Psoas muscle (tissue), 7 donors: ENCODE data around the gene NDNF. TPM values are rescaled to one million over a fixed set of nuclear protein-coding genes. Genes with fewer than 3 reads are reported as not detected.

Experiments used
- polyA plus RNA-seq, 3 donors: library from polyadenylated mRNA; stranded (reverse); fragments of 200-250 nt; gene quantifications; one replicate each; pipeline ENCODE4 v1.2.3, GENCODE V29; 2013
- total RNA-seq, 4 donors: library from RNA; stranded (reverse); fragmentation: NEBNext Ultra II Directional in 2 of 4; extraction: Animal tissue kit (Norgen Biotek cat#: 25700) in 2 of 4; gene quantifications; one replicate each; pipeline versions ENCODE4 v1.2.1 to v1.2.4, GENCODE V29; 2021 to 2023
- donor health status: healthy with polysubstance abuse.
- donor health status: DM: no; HTN: no; CAD: no; lungs with moderate emphysema.
- donor health status: Bipolar disorder and iron deficiency.
- donor health status: healthy.
- donor health status: DM: no; HTN: no; CAD: no.
- donor health status: DM: no; HTN: no; CAD: no.
- donor health status: DM: yes; HTN: yes; CAD: no.

The NDNF gene
- total and polyA plus RNA-seq, 7 donors: 2.1 to 7.6 (median 3.4) TPM

Other genes with a start within 250 kb of the NDNF start
- gene PRDM5, start 149.8 kb downstream of the NDNF start, total RNA-seq: 1 to 10 TPM; 2.2 to 3.4 (median 2.6) TPM
- gene PRDM5, start 149.8 kb downstream of the NDNF start, polyA plus RNA-seq: under 1 TPM; 0.56 to 0.96 (median 0.96) TPM
- gene TNIP3, start 91.8 kb upstream of the NDNF start, total RNA-seq: not detected
- not detected for gene TNIP3, start 91.8 kb upstream of the NDNF start, polyA plus RNA-seq